ELR (cell line): Measurements from ENCODE around the gene UBE2O.

Experiments used
- DNase-seq: peaks from one replicate; pipeline ENCODE4 v3.0.0-alpha.2; 2015; ENCODE audit warnings: low read depth

Gene UBE2O

DNA sequence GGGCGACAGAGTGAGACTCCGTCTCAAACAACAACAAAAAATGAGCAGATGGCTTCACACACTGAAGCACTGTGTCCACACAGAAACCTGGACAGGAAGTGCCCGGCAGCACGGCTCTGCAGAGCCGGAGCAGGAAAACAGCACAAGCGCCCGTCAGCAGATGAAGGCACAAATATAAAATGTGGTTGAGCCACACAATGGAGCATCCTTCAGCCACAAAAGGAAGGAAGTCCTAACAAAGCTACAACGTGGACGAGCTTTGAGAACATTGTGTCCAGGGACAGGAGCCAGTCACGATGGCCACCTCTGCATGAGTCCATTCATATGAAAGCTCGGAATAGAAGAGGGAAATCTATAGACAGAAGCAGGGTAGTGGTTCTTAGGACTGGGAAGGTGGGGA lies 32.6 kb upstream of the UBE2O start:
- peak; percentile 54 for DNase-seq

GRCh38 chr17:76484228-76484725 lies 31.3 kb upstream of the UBE2O start:
- DNase-seq, result no peak

- DNase-seq, result no peak
Observed at GRCh38 chr17:76481071-76481655, 28.2 kb upstream of the UBE2O start.

DNA sequence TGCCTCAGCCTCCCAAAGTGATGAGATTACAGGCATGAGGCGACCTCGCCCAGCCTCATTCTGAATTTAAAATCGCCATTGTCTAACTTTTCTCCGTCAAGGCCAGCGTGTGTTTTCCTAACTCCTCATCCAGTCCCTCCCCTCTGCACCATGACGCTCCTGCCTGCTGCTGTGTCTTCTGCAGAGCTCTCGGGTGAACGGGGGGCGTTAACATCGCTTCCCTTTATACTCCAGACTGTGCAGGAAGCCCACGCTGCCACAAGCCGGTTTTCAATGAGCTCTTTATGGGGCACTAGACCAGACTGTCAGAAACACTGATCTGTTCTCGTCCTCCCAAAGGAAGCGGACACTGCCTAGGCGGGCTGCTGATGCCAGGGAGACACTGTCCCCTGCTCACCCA lies 27.7 kb upstream of the UBE2O start:
- DNase-seq, result no peak

DNA sequence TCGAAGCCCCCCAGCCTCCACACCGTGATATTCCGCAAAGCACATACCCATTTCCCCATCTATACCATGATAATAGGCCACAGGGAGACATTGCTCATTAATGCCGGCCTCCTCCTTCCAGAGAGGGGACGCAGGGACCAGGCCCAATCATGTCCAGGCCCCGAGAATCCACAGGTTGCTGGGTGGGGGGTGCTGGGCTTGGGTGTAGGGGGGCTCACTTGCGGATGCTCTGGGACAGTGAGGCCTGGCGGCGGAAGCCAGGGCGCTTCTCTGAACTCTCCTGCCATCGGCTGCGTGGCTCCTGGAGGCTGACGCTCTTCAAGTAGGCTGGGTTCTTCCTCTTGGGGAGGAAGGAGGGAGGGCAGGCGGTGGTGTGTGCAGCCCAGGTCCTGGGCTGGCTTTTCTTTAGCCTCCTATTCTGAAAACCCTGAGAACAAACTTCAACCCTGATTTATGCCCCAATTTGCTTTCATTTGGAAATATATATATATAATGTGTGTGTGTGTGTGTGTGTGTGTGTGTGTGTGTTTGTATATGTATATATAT lies 26.6 kb upstream of the UBE2O start:
- no peak for DNase-seq

DNA sequence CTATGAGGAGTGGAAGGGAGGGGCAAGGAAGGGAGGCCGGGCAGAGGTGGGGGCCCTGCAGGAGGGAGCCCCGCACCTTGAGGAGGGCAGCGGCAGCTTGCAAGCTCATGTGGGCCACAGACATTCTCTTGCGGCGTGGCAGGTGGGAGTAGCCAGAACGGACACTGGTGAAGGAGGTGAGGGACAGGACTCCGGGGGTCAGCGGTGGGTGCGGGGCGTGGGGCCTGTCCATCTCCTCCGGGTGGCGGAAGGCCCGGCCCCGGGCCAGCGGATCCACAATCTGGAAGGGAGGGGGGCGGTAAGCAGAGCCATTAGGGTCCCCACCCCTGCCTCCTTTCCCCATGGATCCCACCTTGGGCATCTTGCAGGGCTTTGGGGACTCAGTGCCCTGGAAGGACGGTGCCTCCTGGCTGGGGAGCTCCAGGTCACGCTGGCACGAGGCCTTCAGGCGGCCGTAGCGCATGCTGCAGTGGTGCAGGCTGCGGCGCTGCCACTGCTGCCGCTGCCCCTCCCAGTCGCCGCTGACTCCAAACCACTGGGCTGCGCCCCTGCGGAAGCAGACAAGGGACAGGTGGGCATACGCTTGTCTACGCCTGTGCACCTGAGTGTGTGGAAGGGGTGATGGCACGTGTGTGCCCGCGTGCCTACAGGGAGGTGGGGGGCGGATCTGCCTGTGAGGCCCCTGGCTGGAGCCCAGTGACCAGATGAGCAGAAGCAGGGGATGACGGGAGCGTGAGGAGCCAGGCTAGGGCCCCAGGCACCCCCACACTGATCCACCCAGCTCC lies 26.0 kb upstream of the UBE2O start:
- DNase-seq, result no peak

- DNase-seq, result no peak
Observed at GRCh38 chr17:76478097-76478496, 25.1 kb upstream of the UBE2O start.

GRCh38 chr17:76477576-76477975 lies 24.6 kb upstream of the UBE2O start:
- DNase-seq, result no peak

- DNase-seq, result no peak
Observed at GRCh38 chr17:76476736-76477135, 23.8 kb upstream of the UBE2O start.

DNA sequence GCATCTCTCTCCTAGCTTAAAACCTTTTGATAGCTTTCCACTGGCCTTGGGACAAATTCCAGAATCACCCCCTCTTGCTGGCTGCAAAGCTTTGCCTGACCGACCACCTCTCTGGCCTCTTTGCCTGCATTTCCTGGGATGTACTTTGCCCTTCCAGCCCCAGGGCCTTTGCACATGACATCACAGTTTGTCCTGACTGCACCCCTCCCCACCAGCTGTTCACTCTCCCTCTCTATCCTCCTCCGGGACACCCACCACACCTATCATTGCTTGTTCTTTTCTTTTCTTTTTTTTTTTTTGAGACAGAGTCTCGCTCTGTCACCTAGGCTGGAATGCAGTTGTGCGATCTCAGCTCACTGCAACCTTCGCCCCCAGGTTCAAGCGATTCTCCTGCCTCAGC lies 22.4 kb upstream of the UBE2O start:
- DNase-seq, result no peak

DNA sequence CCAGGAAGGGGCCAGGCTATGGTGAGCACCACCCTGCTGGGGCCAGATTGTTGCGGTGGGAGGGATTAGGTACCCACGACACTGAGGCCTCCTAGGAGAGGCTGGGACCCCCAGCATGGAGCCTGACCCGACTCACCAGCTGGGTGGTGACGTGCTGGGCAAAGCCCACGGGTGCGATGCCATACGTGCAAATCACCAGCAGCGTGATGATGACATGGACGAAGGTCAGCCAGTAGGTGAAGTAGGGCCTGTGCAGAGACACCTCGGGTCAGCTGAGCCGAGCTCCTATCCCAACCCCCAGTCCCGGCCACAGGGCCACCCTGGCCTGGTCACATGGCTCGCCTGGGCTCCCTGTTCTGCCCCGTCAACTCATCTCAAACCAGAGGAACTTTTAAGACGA lies 21.9 kb upstream of the UBE2O start:
- no peak for DNase-seq

DNA sequence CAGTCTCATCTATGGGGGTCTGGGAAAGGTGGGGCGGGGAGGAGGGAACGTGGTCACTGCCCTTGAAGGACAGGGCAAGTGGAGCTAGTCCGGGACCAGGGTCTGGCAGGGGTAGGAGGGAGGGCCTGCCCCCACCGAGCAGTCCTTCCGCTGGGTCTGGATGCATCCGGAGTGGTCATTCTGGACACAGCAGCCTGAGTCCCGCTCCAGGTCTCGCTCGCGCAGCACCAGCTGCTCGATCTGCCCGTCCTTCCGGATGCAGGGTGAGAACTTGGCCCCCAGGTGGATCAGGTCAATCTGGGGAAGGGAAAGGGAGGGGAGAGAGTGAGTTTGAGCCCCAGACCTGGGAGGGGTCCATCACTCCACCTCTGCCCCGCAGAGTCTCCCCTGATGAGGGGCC lies 21.3 kb upstream of the UBE2O start:
- no peak for DNase-seq

- peak; percentile 47 for DNase-seq
Observed at GRCh38 chr17:76473541-76473985, 20.6 kb upstream of the UBE2O start.

DNA sequence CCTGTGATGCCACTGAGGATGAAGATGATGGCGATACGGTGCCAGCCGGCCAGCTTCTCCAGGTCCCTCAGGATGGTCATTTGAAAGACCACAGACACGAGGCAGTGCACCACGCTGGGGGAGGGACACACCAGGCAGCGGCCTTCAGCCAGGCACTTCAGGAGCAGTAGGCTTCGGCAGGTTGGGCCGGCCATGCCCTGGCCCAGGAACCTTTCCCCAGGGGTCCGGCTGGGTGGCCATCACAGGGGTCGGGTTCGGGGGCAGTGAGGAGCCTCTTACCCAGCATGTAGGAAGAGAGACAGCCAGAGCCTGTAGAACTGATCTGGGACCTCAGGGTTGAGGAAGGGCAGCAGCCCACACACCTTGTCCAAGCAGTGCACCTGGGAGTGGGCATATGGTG lies 19.8 kb upstream of the UBE2O start:
- no peak for DNase-seq

DNA sequence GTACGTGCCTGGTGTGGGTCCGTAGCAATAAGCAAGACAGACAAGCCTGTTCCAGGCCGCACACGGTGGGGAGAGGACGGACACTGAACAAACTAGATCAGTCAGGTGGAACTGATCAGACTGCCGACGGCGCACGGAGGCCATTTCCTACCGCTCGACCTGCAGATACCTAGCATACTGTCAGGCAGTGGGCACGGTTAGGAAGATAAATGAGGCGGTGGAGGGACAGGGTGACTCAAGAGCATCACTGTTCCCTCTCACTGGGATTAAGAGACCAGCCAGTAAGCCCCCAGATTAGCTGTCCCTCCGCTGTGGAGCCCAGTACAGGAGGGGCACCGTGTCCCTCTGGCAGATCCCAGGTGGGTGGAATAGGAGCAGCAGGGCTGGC lies 19.3 kb upstream of the UBE2O start:
- DNase-seq, result no peak

DNA sequence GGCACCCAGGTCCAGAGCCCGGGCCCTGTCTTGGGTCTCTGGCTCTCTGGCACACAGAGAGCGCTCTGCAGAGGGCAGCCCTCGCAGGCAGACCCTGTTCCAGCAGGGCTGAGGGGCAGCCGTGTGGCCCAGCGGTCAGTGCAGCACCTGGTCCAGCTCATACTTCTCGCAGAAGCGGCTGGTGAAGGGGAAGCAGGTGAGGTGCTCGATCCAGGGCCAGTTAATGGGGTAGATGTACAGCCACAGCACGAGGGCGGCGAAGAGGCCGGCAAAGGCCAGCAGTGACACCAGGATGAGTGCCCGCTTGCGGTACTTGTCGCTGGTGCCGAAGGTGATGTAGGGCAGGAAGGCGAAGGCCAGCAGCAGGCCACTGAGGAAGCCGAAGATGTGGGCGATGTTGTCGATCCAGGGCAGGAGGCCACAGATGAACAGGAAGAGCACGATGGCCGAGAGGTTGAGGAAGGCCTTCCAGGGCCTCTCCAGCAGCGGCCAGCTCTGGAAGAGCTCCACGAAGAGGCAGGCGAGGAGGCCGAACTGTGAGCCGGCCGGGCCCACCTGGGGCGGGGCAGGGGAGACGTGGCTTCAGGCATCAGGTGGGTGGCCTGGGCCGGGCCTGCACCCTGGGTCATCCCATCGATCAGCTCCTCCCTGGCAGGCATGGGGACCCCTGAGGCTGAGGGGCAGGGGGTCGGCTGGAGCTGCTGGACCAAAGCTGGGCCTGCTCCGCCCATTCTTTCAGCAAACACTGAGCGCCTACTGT lies 18.7 kb upstream of the UBE2O start:
- no peak for DNase-seq

DNA sequence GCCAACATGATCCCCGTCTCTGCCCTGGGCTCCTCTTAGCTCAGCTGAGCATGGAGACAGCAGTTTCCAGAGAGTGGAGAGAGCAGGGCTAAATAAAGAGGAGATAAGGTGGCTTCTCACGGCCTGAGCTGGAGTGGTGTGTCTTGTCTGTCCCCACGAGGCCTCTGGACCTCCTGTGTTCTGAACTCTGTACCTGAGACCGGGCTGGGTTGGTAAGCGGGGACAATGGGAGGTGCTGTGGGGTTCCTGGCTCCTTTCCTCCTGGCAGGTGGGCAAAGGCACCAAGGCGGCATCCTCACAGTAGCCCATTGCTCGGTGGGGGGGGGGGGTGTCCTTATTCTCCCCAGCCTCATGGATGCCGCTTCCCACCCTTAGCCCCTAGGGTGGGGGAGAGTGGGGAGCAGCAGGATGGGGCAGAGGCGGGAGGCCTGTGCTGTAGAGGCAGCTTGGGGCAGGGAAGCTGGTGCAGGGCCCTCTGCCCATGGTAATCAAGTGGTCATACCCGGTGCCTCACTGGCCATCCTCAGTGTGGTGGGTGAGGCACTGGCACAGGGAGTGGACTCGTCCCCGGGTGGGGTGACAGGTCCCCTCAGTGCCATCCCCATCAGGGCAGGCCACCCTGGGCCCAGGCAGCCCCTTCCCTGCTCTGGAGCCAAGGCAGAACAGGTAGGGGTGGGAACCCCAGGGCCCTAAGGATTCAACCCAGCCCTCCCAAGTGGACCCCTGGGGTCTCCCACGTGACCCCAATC lies 17.2 kb upstream of the UBE2O start:
- DNase-seq, result no peak

- no peak for DNase-seq
Observed at GRCh38 chr17:76469076-76469990, 16.4 kb upstream of the UBE2O start.

DNA sequence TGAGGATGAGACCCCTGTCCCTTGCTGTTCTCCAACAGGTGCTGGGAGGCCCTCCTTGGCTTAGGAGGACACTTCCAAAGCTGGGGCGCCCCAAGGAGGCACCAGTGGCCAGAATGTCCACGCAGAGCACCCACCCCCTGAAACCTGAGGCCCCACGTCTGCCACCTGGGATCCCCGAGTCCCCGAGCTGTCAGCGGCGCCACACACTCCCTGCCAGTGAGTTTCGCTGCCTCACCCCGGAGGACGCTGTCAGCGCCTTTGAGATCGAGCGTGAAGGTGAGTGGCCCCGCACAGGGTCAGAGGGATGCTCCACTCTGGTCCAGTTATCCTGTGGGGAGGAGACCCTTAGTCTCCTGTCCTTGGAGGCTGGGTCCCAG lies 15.7 kb upstream of the UBE2O start:
- DNase-seq, result no peak

DNA sequence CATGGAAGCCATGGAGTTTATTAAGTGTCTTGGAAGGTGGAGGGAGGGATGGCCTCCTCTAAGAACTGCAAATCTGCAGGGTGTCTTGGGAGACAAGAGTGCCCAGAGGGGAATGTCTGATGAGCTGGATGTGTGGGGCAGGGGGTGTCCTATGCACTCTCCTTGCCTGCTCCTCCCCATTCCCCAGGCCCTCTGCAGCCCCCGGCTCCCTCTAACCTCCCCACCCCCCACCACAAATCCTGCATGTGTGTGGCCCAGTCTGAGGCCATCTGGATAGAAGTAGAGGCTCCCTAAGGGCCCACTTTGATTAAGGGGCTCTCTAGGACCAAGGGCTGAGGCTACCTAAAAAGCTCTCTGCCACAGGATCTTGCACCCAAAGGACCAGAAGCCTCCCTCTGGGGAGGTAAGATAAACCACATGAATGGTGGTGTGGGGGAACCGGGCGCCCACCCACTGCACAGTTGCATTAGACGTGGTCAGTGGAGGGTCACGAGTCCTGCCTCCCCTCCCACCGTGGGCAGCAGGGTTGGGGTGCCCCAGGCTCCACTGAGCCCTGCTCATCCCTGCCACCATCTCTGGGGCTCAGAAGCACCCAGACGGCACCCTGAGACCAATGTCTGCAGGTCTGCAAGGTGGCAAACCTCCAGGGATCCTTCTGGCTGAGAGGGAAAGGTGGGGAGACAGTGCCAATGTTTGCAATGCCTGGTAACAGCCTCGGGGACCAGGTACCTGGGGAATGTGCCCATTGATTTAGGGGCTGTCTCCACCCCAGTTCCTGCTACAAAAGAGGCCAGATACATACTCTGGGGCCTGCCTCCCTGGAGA lies 15.1 kb upstream of the UBE2O start:
- DNase-seq, result no peak
